Hematopoietic multipotent progenitor cell (in vitro differentiated cells): ENCODE data around the gene TXN2. TPM values are rescaled to one million over a fixed set of nuclear protein-coding genes. Genes with fewer than 3 reads are reported as not detected.
"Not testable (repeated sequence)": the region's sequence is repeated elsewhere in the genome, so short reads cannot be mapped to it uniquely, and the experiment has no call there.

Experiments
- DNase-seq, 3 donors: peaks; one replicate each; pipeline ENCODE4 v3.0.0-alpha.2; 2011 to 2015; ENCODE audit warnings: low read depth in 2 of 3, low spot score in 2 of 3
- total RNA-seq: library from RNA; depleted of rRNA; stranded (reverse); fragments of >200 nt; gene quantifications from one replicate; pipeline ENCODE4 v1.2.3, GENCODE V29; 2012

The TXN2 gene, protein sequence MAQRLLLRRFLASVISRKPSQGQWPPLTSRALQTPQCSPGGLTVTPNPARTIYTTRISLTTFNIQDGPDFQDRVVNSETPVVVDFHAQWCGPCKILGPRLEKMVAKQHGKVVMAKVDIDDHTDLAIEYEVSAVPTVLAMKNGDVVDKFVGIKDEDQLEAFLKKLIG
- total RNA-seq, result 39.9 TPM

DNA sequence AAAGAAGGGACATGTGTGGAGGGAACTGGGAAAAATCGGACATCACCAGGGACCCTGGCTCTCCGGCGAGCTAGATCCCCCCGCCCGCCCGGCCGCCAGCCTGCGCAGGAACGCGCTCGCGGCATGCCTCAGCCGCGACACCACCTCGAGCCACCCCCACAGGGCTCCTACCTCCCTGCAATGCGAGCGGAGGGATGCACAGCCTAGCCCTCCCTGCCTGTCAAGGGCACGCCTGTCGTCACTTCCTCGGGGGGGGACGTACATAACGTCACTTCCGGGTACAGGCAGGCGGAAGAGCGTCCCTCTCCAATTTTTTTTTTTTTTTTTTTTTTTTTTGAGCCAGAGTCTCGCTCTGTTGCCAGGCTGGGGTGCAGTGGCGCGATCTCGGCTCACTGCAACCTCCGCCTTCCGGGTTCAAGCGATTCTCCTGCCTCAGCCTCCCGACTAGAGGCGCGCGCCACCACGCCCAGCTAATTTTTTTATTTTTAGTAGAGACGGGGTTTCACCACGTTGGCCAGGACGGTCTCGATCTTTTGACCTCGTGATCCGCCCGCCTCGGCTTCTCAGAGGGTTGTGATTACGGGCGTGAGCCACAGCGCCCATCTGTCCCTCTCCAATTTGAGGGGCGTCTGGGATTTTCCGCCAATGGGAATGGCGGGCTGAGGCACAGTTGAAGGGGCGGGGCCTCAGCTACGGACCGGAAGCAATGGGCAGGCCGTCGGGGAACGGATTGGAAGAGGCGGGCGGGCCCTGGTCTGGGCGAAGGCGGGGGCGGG, at the start of gene TXN2:
TSS of gene TXN2 (minus strand) at position 248 of the 776 bp plus-strand sequence. CDS start 803 bp downstream, outside the sequence.
- DNase-seq, result peak; percentile 96 to 98 (median 97)

DNA sequence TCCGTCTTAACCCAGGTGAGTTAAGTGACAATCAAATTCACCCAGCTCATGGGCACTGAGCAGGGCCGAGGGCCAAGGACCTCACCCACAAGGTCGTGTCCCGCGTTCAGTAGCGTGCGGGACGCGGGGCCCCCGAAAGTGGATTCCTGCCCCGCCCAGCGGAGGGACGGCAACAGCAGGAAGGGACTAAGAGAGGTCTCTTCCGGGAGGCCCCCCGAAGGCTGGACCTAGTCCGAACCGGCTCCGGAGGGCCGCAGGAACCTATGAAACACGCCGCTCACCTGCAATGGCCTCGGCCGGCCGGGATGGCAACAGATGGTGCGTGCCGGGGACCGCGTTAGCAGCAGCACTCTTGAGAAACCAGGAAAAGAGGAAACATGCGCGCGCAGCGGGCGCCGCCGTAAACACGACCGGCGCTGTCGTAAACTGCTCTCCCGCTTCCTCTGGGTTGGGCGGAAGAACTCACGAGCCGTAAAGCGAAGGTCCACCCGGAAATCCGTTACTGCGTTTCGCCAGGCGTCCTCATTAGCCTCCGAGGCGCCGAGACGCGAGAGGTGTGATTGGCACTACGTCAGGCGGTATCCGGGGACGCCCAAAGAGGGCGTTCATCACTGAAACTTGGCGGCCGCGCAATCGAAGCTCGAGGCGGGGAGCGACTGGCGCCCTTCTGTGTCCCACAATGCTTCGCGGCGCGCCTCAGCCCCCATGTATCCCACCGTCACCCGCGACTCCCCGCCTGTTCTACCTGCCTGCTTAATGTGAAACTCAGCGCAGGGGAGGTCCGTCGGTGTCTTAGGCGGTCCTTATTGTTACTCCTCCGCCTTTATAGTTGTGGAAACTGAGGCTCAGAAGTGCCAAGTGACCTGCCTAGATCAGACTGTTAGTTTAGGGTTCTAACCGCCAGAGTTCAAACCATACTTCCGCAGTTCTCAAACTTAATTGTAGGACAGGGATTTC, 47.6 kb upstream of the TXN2 start, which contains the start of gene EIF3D:
TSS of gene EIF3D (minus strand) at position 372 of the 957 bp plus-strand sequence. CDS start 3,045 bp downstream, outside the sequence.
- peak; percentile 95 to 100 (median 99) for DNase-seq

DNA sequence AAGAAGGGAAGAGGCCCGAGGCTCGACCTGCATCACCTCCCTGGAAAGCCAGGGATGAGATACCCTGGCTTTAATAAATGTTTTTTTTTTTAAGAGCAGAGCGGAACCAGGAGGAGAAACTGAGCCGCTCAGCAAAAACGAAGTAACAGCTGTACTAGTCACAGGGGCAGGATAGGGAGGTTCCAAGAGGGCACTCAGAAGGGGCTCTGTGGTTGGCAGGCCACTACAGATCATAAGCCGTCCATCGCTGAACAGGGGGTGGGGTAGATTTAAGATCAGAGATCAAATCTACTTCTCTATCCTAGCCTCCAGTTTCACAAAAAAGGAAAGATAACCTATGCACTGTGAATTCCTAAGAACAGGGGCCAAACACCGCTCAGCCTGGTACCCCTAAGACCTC, 46.9 kb upstream of the TXN2 start:
- DNase-seq, result peak in 1 of 3 donors; percentile 36

DNA sequence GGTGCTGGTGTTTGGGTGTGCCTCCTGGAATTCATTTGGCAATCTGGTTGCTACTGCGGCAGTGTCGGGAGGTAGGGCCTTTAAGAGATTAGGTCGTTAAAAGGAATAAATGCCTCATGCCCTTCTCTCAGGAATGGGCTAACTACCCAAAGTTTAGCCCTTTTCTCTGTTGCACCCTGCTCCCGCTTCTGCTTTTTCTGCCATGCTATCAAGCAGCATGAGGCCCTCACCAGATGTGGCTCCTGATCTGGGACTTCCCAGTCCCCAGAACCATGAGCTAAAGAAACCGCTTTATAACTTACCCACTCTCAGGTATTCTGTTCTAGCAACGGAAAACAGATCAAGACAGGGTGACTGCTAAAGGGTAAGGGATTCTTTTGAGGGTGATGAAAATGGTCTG, 41.2 kb upstream of the TXN2 start:
- DNase-seq, result no peak

DNA sequence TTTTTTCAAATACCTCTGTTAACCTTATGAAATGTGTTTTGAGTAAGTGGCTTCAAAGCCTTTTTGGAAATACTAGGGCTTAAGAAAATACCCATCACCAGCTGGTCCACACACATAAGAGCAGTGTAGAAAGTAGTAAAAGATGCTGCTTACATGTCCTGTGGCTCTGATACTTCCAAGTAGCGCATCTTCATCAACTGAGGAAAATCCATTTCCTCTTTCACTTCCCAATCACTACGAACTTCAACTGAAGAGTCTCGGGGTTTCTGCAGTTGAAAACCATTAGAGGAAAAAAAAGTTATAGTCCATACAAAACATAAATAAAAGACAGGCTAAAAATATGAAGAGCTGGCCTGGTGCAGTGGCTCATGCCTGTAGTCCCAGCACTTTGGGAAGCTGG, 39.0 kb upstream of the TXN2 start:
- no peak for DNase-seq

DNA sequence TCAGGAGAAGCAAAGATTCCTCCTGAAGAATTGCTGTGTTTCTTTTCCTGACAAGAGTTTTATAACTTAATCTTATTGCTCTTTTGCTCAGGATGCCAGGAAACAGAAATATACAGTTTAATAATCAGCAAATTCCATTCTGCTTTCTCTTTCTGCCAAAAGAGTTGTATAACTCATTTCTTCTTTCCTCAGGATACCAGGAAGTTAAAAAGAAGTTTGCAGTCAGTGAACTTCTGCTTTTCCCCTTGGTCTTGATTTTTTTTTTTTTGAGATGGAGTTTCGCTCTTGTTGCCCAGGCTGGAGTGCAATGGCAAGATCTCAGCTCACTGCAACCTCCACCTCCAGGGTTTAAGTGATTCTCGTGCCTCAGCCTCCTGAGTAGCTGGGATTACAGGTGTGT, 38.5 kb upstream of the TXN2 start:
- not testable (repeated sequence) for DNase-seq

DNA sequence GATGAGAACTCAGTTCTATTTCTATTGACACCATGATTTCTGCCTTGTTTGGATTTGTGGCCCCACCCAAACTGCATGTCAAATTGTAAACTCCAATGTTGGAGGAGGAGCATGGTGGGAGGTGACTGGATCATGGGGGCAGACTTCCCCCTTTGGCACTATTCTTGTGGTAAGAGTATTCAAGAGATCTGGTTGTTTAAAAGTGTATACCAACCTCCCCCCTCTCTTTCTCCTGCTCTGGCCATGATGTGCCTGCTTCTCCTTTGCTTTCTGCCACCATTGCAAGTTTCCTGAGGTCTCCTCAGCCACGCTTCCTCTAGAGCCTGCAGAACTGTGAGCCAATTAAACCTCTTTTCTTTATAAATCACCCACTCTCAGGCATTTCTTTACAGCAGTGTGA, 33.3 kb upstream of the TXN2 start:
- no peak for DNase-seq

DNA sequence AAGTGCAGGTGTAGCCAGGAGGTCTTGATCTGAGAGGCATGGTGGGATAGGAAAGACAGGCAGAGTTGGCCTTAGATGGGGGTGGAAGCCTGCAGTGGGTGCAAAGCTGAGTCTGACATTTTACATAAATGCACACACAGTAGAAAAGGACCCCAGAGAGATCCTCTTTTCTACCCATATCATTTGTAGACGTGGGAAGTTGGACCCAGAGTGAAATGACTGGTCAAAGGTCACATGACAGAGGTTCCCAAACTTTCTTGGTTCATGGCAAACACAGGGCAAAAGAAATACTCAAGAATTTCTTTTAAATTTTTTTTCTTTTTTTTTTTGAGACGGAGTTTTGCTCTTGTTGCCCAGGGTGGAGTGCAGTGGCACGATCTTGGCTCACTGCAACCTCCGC, 31.6 kb upstream of the TXN2 start:
- DNase-seq, result no peak

DNA sequence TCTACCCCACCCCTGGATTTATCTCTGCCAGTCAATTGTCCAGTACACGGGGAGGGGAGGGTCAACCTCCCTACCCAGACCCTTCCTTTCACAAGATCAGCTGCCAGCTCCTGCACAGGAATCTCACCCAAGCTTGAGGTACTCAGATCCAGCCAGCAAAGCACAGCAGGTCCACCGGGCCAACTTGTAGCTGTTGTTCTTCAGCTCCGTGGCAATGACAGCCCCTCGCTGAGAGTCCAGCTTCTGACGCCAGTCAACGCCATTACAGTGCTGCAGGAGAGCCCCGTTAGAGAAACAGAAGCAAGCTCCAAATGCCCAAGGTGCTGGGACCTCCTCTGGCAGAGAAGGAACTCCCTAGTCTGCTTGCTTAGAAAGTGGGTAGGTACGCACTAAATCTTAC, 30.9 kb upstream of the TXN2 start:
- DNase-seq, result no peak

DNA sequence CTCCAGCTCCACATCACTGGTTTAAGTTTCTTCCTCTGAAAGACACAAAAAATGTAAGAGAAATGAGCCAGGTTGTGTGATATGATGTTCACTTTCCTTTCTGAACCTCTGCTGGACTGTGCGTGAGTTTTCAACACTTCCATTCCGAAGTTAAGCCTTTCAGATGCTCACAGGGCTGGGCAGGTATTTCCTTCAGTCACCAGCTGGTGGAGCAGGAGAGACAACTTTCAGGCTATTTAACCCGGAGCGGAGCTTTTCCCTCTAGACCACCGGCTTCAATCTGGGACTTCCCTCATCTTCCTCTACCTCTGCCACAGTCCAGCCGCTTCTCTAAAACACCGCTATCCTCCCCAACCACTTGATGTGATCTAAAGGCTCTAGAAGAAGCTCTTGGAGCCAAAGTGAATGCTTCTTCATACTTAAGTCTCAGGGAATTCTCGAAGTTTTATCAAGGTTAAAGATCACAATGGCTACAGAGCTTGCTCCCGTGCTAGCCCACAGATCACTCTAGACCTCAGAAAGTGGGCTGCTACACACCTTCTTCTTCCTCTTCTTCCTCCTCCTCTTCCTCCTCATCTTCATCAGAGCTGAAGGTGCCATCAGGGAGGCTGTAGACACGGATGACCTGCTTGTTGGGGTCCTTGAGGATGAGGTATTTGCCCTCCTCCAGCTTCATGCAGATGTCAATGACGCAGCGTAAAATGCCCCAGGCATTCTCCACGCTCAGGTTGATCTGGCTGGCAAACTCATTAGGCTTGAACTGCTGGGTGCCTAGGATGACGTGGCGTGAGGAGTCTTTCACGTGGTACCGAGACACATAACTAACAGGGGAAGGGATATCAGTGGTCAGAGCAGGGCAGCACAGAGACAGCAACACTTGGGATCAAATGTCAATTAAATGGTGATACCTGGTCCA, 29.8 kb upstream of the TXN2 start:
- DNase-seq, result peak in 2 of 3 donors; percentile 52 to 65

DNA sequence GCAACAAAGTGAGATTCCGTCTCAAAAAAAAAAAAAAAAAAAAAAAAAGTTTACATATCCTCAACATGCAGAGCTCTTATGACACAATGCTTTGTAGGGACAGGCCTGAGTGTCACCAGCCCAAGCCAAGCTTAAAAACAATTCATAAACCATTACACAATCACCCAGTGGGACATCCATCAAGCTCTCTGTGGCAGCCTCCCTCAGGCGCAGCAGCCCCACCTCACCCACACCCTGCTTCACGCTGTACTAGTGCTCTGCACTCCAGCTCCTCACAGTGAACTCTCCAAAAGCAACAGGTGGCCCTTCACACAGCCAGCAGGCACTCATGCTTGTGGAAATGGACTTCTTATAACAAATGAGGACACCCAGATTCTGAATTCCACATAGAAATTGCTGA, 28.9 kb upstream of the TXN2 start:
- no peak for DNase-seq

DNA sequence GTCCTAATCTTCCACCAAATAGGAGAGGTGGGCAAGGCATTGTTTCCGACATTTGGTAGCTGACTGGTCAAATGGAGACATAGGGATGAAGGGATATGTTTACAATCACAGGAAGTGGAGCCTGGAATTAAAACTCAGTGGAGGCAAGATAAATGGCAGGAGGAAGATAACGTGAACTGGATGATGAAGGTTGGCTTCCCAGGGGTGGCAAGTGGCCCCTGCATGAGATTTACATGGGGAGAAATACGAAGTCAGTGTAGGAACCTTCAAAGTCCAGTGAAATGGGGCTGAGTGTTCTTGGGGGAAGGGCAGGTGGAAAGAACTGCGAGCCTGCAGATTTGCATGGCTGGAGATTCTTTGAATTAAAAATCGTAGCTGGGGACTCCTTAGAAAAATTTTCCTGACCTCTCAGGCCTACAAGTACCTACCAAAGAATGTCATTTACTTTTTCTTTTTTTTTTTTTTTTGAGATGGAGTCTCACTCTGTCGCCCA, 26.1 kb upstream of the TXN2 start:
- no peak for DNase-seq

DNA sequence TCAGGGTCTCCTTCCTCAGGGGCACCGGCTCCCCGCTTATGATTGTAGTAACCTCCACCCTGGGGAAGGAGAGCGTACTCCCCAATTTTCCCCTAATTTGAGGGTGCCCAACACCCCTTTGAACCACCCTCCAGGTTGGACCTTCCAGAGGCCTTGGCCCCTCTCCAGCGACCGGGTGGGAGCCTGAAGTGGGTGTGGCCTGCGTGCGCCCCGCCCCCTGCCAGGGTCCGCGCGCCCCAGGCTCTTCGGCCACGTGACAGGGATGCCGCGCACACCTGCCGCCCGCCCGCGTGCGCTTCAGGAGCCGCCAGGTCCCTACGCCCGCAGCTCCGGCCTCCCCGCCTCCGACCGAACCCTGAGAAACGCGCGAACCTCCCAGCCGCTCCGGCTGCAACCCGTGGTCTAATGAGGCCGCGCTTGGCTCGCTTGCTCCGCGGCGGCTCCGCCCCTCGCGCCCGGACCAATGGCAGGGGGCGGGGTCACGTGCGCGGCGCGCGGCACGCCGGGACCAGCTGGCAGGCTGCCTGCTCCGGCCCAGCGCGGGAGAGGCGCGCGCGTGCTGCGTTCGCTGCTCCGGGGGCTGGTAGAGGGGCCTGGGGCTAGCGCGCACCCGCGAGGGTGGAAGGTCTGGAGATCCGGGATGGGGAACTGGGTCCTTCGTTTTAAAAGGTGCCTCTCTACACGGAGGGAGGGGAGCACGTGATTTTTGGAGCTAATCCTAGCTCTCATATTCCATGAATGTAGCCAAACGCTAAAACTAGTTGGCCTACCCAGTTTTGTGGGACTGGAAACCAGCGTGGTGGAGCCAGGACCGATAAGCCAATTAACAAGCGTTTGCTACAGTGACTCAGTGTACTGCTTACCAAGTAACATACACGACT, 25.4 kb upstream of the TXN2 start, which contains the start of gene FOXRED2:
TSS of gene FOXRED2 (minus strand) at position 404 of the 881 bp plus-strand sequence. CDS start 618 bp downstream, outside the sequence.
- DNase-seq, result peak; percentile 72 to 87 (median 82)

DNA sequence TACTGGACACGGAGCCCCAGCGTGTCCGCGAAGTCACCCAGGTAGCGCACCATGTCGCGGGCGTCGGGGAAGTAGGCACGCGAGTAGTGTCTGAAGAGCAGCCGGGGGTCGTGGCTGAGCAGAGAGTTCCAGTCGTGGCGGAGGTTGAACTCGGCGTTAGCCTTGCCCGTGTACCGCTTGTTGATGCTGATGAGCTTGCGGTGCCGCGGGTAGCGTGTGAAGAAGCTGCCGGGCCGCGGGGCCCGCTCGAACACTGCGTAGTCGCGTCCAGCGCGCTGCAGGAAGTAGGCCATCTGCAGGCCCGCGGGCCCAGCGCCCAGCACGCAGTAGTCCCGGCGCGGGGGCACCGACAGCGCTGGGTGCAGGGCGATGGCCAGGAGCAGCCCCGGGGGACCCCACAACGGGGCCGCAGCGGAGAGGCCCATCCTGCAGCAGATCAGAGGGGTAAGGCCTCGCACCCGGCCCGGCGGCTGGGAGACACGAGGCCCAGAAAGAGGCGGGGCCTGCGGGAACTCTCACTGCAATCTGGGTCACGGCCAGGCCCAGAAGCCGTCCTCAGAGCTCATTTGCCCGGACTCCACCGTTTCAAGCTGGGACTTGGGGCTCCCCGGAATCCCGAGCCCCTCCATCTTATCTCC, 24.7 kb upstream of the TXN2 start:
- DNase-seq, result no peak

DNA sequence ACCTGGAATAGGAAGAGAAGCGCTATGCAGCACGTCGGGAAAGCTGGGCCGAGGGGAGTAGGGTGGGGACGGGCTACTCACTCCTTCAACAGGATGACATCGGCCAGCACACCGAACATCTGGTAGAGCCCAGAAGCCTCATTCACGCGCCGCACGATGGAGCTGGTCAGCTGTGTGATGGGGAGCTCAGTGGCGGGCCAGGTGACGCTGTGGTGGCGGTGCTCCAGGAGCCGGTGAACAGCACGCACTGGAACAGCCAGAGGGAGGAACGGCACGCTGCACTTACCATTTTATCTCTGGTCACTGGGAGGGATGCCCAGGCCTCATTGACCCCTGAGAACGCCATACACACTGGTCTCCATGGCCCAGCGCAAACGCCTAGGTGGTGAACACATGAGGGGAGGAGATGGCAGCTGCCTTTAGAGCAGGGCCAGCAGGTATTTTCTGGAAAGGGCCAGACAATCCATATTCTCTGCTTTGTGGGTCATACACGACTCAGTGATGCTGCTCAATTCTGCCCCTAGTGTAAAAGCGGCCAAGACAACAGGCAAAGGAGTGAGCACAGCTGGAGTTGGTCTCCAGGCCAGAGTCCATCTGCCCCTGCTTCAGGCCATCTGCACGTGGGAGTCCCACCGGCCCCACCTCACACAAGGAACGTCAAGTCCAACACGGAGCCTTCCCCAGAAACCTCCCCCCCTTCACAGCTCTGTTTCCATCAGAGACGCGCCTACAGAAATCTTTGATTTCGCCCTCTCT, 16.6 kb upstream of the TXN2 start:
- no peak for DNase-seq

DNA sequence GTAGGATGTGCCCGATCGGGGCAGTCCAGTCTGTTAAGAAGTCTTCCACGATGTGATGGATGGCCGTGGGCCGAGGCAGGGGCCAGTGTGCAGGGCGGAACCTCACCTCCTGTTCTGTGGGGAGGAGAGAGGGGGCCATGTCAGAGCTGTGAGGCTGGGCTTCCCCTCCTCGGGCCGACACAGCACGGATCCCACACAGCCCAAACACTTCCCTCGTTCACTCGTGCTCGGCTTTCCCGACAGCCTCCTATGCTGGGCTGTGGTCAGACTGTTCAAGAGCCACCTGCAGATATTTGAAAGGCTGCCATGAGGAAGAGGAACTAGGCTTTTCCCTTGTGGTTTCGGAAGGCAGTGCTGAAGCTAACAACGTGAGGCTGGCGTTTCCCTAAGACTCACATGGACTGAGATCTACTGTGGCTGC, 12.3 kb upstream of the TXN2 start:
- DNase-seq, result peak in 2 of 3 donors; percentile 89 to 94

DNA sequence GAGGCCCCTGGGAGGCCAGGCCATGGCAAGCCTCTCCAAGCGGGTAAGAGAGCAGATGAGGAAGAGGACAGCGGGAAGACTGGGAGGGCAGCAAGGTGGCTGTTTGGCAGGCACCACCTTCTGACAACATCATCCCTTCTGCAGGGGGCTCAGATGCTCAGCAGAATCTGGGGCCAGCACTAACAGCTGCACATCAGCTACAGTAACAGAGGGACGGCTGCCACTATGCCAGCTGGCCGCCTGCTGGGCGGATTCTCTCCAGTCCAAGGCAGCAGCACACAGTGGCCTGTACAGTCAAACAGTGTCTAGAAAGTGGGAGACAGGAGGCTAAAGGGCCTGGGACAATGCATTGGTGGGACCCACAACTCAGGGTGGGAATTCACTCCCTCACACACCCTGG, 10.7 kb upstream of the TXN2 start:
- no peak for DNase-seq
